GM21526 (cell line): ENCODE results near the gene IGSF9.

Experiments used
- ATAC-seq: cut with Tn5 transposase; IDR thresholded peaks from one replicate; pipeline ENCODE4 v1.9.1; 2021; ENCODE audit warnings: moderate library complexity; ENCODE audit not compliant: unreplicated experiment, low FRiP score

The IGSF9 gene

GRCh38 chr1:159935719-159936272, 9.6 kb downstream of the IGSF9 start:
- no peak for ATAC-seq

GRCh38 chr1:159935305-159935704, 10.1 kb downstream of the IGSF9 start:
- no peak for ATAC-seq

- no peak for ATAC-seq
Measured at GRCh38 chr1:159934136-159935039, 11.0 kb downstream of the IGSF9 start.

GRCh38 chr1:159933347-159933746, 12.1 kb downstream of the IGSF9 start:
- no peak for ATAC-seq

GRCh38 chr1:159932296-159933285, 12.8 kb downstream of the IGSF9 start:
- no peak for ATAC-seq

GRCh38 chr1:159931795-159932173, 13.6 kb downstream of the IGSF9 start:
- ATAC-seq = no peak

GRCh38 chr1:159931101-159931794, 14.2 kb downstream of the IGSF9 start:
- no peak for ATAC-seq

GRCh38 chr1:159930634-159931033, 14.8 kb downstream of the IGSF9 start:
- no peak for ATAC-seq

GRCh38 chr1:159930216-159930615, 15.2 kb downstream of the IGSF9 start:
- no peak for ATAC-seq

GRCh38 chr1:159929155-159930051, 16.0 kb downstream of the IGSF9 start:
- no peak for ATAC-seq

- no peak for ATAC-seq
Measured at GRCh38 chr1:159928491-159929050, 16.8 kb downstream of the IGSF9 start.

- no peak for ATAC-seq
Measured at GRCh38 chr1:159927849-159928431, 17.5 kb downstream of the IGSF9 start.

GRCh38 chr1:159927211-159927848, 18.1 kb downstream of the IGSF9 start:
- ATAC-seq = no peak

- peak; percentile 0 for ATAC-seq
Measured at GRCh38 chr1:159925719-159926078, 19.7 kb downstream of the IGSF9 start.

- peak; percentile 60 for ATAC-seq
Measured at GRCh38 chr1:159924791-159925718, 20.4 kb downstream of the IGSF9 start, which contains the start of gene TAGLN2. Gene TAGLN2, minus strand, starts transcription at chr1:159925507. Its CDS starts 4,998 bp downstream, at chr1:159920509.

- no peak for ATAC-seq
Measured at GRCh38 chr1:159924025-159924790, 21.2 kb downstream of the IGSF9 start.
